GM23338 (cell line): ENCODE data around the gene C11orf24. TPM values are rescaled to one million over a fixed set of nuclear protein-coding genes. Genes with fewer than 3 reads are reported as not detected.

ENCODE experiments used
- polyA plus RNA-seq: library from polyadenylated mRNA; unstranded; fragments of >200 nt; fragmentation: Nextera tagmentation; extraction: Ambion mirVana; gene quantifications from 2 replicates; pipeline ENCODE4 v1.2.1, GENCODE V29; 2016
- total RNA-seq: library from RNA; depleted of rRNA; stranded (reverse); fragments of >200 nt; shearing (Covaris generic); gene quantifications from 2 replicates; pipeline ENCODE4 v1.2.3, GENCODE V29; 2014; rRNA removed

The C11orf24 gene
- total and polyA plus RNA-seq, 2 experiments from 2014 or later = 49.8 to 57.5 TPM

Other genes starting within 250 kb of the C11orf24 start
- gene NDUFS8, start 241.3 kb downstream of the C11orf24 start, total RNA-seq = 157 and 175 TPM in 2 replicates
- 304 and 308 TPM in 2 replicates for gene NDUFS8, start 241.3 kb downstream of the C11orf24 start, polyA plus RNA-seq
- gene TCIRG1, start 232.9 kb downstream of the C11orf24 start, total RNA-seq = 31.2 and 40.4 TPM in 2 replicates
- 18.5 and 20.4 TPM in 2 replicates for gene TCIRG1, start 232.9 kb downstream of the C11orf24 start, polyA plus RNA-seq
- gene CHKA, start 150.6 kb downstream of the C11orf24 start, total RNA-seq = 92.5 and 94.4 TPM in 2 replicates
- 37.1 and 40.1 TPM in 2 replicates for gene CHKA, start 150.6 kb downstream of the C11orf24 start, polyA plus RNA-seq
- 31.0 and 39.1 TPM in 2 replicates for gene KMT5B, start 58.7 kb downstream of the C11orf24 start, total RNA-seq
- gene KMT5B, start 58.7 kb downstream of the C11orf24 start, polyA plus RNA-seq = 20.5 and 26.4 TPM in 2 replicates
- gene LRP5, start 40.6 kb upstream of the C11orf24 start, total RNA-seq = 35.1 and 51.1 TPM in 2 replicates
- 26.9 and 38.3 TPM in 2 replicates for gene LRP5, start 40.6 kb upstream of the C11orf24 start, polyA plus RNA-seq
- gene PPP6R3, start 188.8 kb upstream of the C11orf24 start, total RNA-seq = 220 and 268 TPM in 2 replicates
- gene PPP6R3, start 188.8 kb upstream of the C11orf24 start, polyA plus RNA-seq = 138 and 170 TPM in 2 replicates